ENCODE results near the gene TNFRSF11A.

TNFRSF11A gene

DNA sequence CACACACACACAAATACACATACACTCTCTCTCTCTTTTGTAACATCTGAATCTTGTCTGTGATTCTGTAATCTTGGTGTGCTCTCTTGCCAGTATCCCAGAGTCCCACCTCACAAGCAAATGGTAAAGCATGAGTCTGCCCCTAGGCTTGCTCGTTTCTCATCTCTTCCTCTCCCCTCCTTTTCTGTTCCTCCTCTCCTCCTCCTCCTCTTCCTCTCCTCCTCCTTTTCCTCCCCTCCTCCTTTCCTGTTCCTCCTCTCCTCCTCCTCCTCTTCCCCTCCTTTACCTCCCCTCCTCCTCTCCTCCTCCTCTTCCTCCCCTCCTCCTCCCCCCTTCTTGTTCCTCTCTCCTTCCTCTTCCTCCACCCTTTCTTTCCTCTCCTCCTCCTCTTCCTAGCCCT, 59.0 kb downstream of the TNFRSF11A start:
- no peak for DNase-seq (ENCODE audit: low read depth)

DNA sequence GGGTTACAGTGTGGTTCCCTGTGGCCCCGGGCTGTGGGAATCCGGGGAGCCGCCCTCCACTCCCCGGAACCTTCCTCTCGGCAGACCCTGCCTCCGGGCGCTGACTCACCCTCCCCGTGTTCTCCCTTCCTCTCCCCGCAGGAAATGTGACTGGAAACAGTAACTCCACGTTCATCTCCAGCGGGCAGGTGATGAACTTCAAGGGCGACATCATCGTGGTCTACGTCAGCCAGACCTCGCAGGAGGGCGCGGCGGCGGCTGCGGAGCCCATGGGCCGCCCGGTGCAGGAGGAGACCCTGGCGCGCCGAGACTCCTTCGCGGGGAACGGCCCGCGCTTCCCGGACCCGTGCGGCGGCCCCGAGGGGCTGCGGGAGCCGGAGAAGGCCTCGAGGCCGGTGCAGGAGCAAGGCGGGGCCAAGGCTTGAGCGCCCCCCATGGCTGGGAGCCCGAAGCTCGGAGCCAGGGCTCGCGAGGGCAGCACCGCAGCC, 59.5 kb downstream of the TNFRSF11A start:
- DNase-seq (ENCODE audit: low read depth) = no peak

DNA sequence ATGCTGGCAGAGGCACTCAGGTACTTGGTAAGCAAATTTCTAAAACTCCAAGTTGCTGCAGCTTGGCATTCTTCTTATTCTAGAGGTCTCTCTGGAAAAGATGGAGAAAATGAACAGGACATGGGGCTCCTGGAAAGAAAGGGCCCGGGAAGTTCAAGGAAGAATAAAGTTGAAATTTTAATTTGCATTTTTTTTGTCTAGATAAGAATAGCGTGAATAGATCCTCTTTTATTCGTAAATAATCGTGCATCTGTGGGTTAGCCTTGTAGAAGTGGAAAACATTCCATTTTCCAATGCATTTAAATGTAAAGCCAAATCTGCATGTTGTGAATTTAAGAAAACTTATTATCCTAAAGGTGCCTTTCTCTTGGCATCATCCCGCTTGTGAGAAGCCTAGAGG, 61.0 kb downstream of the TNFRSF11A start:
- no peak for DNase-seq (ENCODE audit: low read depth)

DNA sequence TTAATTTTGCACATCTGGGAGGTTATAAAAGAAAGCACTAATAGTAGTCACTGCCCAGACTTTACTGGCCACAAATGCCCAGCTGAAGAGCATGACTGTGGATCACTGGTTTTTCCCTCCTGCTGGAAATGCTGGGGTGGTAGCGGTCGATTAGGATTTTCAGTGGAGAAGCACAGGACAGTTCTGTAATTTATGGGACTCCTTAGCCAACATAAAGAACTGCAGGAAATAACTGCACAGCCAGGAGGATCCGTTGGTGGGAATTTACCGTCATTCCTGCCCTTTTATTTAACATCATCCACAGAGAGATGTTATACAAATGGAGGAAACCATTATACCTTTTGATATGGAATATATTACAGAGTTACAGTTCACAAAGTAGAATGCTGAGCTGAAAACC, 61.5 kb downstream of the TNFRSF11A start:
- no peak for DNase-seq (ENCODE audit: low read depth)

DNA sequence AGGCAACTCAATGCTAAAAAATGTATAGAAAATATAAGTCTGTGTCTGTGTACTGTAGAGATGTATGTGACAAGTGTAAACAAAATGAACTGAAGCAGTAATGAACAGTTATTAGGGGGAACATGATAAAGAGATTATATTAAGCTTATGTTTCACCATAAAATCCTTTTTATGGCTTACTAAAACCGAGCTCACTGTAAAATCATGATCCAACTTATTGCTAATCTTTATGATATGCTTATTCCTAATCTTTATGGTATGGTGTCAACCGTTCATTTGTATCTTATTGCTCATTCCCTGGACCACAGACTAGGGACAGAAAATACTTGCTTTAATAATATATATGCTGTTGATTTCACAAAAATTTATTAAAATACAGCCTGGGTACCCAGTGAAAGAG, 62.1 kb downstream of the TNFRSF11A start:
- no peak for DNase-seq (ENCODE audit: low read depth)

DNA sequence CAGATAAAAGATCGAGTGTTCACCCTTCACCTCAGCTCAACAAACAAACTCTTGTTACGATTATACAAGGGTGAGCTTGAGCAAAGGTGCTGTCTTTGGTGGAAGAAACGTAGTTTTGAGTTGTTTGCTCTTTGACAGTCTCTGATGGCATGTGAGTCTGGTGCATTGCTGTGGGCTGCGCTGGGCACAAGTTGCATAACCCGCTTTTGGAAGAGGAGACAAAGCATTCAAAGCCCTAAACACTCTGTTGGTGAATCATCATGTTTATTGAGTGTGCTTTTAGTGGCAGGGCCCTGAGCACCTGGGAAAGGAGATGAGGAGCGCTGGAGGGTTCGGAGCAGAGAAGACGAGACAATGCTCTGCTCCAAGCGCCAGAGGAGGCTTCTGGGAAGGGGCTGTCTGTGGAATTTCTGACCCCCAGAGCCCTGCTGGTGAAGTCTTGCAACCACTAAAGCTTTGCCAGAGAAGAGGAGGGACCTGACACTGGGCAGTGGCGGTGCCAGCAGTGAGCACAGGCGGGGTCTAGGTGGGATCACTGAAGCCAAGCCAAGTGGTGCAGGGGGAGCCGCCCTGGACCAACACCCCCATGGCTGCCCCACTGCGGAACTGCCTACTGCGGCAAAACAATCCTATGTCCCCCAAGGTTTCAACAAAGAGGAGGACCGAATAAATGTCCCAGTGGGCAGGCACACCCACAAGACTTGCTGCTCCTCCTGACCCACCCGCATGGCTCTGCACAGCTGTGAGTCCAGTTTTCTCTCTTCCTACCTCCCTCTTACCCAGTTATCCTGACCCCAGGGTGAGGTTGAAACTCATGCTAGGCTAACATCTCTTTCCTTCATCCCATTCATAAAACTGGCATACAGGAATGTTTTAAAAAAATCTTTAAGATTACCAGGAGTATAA, 64.0 kb downstream of the TNFRSF11A start:
- no peak for DNase-seq (ENCODE audit: low read depth)

DNA sequence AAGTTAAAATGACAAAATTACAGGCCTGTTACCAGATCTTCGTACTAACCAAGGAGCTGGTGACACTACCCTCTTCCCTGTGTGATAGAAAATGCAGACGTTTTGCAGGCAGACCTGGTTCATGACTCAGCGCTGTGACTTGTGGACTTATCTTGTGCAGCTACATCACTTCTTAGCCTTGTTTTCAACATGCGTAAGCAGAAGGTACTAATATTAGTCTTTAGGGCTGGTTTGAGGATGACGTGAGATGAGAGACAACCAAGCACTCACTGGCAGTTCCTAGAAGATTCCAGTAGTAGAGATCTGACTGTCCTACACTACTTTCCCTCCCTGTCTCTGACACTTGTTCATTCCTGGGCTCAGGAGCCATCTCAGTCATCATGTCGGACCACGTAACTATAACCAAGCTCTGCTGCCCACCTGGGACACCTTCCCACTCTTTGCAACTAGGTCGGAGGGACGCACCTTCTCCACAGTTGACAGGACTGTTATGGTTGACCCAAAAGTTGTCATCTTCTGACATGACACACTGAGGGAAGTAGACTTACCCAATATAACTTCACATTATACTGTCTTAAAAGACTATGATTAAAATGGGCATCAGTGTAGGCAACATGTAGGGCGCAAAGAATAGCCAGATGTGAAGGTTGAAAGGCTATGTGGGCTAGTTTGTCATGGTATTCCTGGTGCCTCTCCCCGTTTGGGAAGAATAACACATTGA, 64.8 kb downstream of the TNFRSF11A start:
- DNase-seq (ENCODE audit: low read depth) = no peak

DNA sequence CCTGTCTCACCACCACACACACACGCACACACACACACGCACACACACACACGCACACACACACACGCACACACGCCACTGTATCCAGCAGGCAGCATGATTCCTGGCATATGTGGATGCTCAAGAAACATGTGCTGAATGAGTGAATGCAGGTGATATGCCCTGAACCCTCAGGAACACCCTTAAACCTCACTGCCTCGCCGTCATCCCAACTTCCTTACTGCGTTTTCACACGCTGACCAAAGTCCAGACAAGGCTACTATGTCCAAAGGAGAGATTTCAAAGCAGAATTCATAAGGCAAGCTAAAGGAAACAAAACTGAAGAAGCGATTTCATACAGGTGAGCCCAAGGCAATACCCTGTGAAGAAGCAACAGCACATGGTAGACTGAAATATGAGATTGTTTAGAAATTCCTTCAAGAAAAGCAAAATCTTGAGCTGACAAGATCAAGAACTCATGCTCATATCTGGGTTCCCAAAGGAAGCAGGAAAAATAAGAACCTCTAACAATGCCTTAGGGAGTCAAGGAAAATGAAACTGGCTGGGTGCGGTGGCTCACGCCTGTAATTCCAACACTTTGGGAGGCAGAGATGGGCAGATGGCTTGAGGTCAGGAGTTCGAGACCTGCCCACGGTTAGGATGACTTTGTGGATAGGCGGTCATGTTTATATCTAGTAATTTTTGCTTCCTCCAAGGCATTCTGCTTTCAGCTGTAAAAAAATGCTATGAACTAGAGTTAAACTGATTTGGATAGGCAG, 69.1 kb downstream of the TNFRSF11A start:
- no peak for DNase-seq (ENCODE audit: low read depth)

DNA sequence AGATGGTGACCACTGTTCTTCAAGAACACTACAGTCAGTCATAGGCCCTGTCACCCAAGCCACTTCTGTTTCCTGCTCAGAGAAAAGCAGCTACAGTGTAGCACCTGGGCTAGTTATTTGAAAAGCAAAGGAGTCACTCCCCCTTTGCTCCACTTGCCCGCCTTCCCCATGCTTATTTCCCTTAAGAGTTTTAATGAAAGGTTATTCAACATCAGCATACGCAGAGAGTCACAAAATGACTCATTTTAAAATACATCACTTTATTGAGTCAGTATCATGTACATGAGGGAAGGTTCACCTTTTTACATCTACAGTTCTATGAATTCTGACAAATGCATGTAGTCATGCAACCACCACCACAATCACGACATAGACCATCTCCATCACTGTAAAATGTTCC, 71.3 kb downstream of the TNFRSF11A start:
- DNase-seq (ENCODE audit: low read depth) = no peak

DNA sequence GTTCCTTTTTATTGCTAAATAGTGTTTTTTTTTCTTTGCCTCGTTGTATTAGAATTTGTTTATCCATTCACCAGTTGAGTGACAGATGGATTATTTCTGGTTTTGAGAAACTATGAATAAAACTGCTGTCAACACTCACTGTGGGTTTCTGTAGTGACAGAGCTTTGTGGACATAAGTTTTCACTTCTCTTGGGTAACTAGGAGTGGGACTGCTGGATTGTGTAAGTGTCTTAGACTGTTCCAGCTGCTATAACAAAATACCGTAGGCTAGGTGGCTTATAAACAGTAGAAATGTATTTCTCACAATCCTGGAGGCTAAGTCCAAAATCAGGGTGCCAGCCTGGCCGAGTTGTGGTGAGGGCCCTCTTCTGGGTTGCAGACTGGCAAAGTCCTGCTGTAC, 71.9 kb downstream of the TNFRSF11A start:
- DNase-seq (ENCODE audit: low read depth) = no peak

DNA sequence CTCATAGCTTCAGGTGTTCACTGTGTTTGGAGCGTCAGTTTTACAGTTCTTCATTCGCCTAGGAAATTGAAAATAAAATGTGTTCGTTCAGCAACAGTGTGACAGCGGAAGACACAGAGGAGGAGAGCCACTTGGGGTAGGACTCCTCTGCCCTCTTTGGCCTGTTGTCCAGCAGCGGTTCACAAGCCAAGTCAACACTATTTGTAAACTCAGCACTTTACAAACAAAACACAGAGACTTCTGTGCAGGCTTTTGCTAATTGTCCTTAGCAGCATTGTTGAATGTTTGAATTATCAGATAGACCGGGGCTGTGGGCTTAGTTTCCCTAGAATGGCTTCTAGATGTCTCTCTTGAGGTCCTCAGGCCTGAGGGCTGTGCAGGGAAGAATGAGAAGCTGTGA, 73.2 kb downstream of the TNFRSF11A start:
- DNase-seq (ENCODE audit: low read depth) = no peak

DNA sequence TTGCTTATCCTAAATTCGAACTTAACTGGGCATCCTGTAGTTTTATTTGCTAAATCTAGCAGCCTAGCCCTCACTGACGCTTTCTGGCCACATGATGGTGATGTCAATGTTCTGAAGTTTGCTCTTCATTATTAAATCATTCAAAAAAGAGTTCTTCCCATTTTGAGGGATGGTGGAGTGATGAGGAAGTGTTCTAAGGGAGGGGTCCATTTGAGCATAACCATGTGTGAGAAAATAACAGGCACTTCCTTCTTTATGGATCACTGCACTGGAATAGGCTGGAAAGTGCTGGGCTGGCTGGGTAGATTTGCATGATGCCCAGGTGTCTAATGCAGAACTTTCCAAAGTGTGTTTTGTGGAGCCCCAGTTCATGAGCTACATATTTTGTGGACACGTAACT, 74.2 kb downstream of the TNFRSF11A start:
- DNase-seq (ENCODE audit: low read depth) = no peak

DNA sequence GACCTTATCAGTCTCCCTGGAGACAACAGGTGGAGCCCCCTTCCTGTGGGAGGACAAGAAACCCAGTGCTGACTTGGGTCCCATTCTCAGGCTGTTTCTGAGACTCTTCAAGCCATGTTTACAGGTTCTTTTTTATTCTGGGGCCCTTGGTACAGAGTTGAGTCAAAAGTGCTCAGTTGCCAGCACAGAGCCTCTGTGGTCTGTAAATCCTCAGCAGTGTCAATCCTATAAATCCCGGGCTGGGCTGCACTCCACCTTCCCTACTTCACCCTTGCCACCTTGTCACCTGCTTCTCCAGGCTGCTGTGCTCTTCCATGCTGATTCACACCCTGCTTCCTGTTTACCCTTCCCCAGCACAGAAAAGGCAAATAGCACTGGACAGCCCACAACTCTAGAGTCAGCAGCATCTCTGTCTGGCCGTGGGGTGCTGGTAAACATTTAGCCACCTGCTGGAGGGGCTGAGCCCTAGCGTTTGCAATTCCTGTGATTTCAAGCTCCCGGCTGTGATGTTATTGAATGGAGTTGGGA, 74.7 kb downstream of the TNFRSF11A start:
- DNase-seq (ENCODE audit: low read depth) = no peak

DNA sequence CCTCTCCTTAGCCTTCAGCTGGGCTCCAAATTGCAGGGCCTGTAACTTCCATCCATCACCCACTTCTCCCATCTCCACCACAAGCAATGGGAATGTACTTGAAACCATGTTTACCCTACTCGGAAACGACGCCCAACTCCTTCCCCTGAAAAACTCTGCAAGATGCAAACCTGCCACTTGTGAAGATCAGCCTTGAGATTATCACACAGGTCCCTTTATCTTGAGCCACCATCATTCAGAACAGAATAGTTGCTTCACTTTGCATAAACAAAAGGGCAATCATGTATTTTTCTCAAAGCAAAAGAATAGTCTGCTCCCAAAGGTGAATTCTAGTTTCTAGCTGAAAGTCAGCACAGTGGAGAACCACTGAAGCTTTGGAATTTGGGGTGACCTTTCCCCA, 75.8 kb downstream of the TNFRSF11A start:
- DNase-seq (ENCODE audit: low read depth) = no peak

DNA sequence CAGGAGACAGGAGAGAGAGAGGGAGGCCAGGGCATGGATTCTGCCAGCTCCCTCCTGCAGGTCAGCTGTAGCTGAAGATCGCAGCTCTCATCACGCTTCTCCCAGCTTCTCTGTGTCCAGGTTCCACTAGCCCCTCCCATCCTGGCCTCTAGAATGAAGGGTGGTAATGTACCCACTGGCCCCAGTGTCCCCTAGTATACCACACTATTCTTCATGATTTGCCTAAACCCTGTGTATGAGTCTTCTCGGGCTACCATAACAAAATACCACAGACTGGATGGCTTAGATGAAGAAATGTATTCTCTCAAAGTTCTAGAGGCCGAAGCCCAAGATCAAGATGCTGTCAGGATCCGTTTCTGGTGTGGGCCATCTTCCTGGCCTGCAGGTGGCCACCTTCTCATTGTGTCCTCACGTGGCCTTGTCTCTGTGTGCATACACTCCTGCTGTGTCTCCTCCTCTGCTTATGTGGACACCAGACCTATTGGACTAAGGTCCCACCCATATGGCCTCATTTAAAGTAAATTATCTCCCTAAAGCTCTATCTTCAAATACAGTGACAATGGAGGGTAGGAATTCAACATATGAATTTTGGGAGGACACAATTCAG, 77.3 kb downstream of the TNFRSF11A start:
- DNase-seq (ENCODE audit: low read depth) = no peak

DNA sequence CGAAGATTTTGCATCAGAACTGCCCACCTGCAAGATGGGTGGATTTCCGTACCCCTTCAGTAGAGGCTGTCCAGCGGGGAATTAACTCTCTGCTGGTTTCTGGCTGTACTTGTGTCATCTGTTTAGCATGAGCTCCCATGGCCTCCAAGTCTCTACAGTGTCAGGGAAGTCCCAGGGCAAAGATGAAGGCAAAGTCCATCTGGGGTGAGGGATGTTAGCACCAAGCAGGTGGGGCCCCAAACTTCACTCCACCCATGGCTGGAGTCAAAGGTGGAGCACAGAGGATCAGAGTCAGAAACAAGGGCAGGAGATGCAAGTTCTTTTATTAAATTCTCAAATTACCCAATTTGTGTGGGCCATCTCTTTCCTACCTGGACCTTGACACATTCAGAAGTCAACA, 78.0 kb downstream of the TNFRSF11A start:
- DNase-seq (ENCODE audit: low read depth) = no peak

DNA sequence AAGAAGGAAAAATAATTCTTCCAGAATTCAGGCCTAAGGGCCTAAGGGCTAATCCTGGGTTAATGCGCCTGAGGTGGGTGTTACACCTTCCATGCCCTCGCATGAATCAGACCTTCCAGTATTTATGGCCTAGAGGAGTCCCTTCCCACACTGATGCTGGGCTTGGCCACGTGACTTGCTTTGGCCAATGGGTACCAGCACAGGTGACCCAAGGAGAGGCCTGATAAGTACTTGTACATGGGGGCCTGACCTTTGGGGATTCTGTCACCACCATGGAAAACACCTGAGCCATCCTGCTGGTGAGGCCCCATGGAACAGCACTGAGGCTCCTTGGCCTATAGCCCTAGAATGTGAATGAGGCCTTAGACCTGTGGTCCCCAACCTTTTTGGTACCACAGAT, 79.8 kb downstream of the TNFRSF11A start:
- DNase-seq (ENCODE audit: low read depth) = no peak

DNA sequence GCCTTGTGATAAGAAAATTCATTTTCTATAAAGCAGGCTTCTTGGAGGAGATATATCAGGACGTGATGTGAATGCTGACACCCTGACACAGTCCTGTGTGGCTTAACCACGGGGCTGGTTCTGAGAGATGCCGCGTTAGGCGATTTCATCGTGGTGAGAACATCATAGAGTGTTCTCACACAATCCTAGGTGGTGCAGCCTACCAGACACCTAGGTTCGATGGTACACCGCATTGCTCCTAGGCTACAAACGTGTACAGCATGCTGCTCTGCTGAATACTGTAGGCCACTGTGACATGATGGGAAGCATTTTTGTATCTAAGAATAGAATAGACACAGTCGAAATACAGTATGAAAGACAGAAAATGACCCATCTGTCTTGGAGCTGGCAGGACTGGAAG, 82.5 kb downstream of the TNFRSF11A start:
- DNase-seq (ENCODE audit: low read depth) = no peak

DNA sequence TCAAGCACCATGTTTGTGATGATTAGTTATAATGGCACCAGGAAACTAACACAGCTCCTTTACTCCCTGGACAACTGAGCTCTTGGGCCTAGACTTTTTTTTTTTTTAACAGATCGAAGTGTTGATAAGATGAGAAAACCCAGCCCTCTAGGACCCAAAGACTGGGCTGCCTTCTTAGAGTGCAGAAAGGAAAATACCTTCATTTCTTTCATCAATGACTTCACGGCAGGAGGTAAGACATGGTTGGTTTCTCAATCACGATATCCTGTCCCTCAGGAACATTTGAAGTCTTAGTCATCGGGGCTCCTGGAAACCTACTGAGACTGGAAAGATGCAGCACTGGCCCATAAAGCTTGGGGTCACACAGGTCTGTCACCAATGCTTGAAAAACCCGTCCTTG, 84.7 kb downstream of the TNFRSF11A start:
- no peak for DNase-seq (ENCODE audit: low read depth)

DNA sequence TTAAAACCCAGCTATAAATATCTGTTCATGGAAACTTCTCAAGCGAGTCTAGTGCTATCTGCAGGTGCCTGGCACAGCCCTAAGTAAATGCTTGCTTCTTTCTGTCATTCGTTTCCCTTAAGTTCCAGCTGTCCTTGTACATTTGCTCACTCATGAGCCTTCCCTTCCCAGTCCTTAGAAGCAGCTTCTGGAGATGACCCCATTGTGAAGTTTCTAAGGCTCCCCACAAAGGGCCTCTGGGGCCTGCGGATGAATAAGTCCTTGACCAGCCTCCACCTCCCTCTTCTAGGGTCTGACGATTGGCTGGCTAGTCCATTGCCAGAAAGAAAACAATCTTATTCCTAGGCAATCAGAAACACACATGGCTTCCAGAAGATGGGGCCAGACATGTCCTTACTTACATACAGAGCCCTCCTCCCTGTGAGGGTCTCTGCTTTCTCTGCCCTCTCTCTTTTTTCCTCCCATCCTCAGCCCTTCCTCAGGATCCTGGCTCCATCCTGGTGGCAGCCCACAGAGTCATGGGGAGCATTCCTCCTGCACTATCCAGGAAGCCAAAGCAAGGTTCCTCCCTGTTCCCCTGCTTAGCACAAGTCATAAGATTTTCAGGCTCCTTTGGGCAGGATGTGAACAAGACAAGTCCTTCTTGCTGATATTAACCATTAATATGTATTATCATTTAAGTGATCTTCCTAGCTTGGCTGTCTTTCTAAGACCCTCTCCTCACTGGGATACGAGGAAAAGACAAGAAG, 87.3 kb downstream of the TNFRSF11A start:
- no peak for DNase-seq (ENCODE audit: low read depth)

DNA sequence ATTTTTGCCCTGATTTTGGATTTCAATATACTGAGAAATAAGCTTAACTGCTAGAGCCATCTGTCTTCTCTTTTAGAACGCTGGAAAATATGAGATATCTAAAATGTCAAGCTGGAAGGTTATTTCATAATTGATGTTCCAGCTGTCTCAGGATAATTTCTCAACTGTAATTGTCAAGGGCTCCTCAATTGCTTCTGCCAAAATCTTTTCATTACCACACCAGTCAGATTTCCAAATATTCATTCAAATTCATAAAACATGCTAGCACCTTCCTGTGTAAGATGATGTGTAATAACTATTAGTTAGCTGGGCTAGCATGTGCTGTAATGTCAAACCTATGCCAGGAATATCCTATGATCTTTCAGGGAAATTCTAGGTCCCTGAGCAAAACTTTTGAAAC, 88.1 kb downstream of the TNFRSF11A start:
- no peak for DNase-seq (ENCODE audit: low read depth)
